OCI-LY1 (cell line): ENCODE data around the gene TNF.

Source experiments
- CTCF ChIP-seq: fragments of 200-600 bp; sonication (generic), shearing (Covaris generic); IDR thresholded peaks from 2 replicates; pipeline ENCODE4 v1.5.1; 2017; ENCODE audit warnings: mild to moderate bottlenecking, antibody characterized with exemption, low read length, moderate library complexity, mixed read lengths
- EZH2 ChIP-seq: fragments of 200-600 bp; sonication (generic), shearing (Covaris generic); IDR thresholded peaks from 2 replicates; pipeline ENCODE4 v1.8.0; 2017; ENCODE audit warnings: borderline replicate concordance, mixed run types, mild to moderate bottlenecking, antibody characterized with exemption, low read length, moderate library complexity, mixed read lengths

- TF ChIP-seq CTCF (no peak), EZH2 (no peak)
These were observed 47.3 kb downstream of the TNF start for GRCh38 chr6:31622684-31623091.
